NK-92 (cell line): ENCODE measurements around the gene FGF14.

Experiments
- DNase-seq: peaks from one replicate; lab custom pipeline; 2025; ENCODE audit not compliant: unreplicated experiment; lab: John Stamatoyannopoulos, UW

FGF14 gene

GRCh38 chr13:102260256-102260655 is 141.6 kb downstream of the FGF14 start:
- DNase-seq: no peak

DNA sequence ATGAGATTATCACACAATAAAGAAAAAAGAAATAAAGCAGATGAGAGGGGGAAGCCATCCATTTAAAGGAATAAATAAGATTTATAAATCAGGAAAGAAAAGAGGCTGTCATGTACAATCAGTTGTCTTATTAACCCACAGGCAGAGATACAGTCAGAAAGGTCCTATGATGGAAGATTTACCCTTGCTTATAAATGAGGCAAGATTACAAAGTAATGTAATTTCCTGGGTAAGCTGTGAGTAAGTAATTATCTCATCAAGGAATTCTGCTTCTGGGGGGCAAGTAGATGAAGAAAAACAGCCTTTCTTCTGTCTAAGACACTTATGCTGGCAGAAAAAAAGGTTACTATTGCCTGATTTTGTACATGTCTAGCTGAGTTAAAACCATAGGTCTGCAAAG is 146.4 kb downstream of the FGF14 start:
- no peak for DNase-seq

GRCh38 chr13:102251817-102252216 is 150.0 kb downstream of the FGF14 start:
- DNase-seq: no peak

- no peak for DNase-seq
These were observed 151.4 kb downstream of the FGF14 start for GRCh38 chr13:102250448-102250847.

DNA sequence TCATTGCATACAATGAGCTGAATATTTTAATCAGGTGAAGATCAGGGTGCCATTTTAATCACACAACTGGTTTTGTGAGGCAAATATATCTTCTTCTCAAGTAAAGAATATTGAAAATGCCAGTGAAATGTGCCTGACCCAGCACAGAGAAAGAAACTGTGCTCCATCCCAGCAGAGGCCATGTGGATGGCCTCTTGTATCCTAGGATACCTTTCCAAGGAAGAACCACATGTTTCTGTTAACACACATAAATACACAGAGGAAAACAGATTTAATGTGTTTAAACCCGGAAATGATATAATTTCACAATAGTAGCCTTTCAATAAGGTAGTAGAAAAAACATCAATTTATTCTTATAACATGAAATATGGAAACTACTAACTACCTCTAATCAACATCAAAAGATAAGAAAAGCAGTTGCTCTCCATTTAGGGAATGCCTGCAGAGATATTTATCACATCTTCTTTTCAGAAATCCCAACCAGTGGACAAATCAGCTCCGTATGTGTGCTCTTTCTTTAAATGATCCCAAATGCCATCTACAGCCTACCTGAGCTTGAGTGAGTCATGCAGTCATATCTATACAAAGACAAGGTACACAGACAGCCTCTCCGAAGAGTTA is 157.1 kb downstream of the FGF14 start:
- no peak for DNase-seq

DNA sequence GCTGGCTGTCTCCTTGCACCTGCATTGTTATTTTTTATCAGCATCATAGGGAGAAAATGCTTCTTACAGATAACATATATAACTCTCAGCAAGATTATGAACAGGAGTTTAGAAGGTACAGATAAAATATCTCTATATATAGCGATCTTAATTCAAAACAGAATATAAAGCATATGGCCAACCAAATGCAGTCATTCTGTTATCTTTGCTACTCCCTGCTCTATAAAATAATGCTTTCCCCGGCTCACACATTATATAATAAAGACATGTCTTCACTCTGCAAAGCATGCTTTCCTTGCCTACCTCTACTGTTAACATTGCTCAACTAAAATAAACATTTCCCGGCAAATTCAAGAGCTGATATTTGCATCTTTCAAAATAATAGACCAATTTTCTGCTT is 161.7 kb downstream of the FGF14 start:
- DNase-seq: no peak

DNA sequence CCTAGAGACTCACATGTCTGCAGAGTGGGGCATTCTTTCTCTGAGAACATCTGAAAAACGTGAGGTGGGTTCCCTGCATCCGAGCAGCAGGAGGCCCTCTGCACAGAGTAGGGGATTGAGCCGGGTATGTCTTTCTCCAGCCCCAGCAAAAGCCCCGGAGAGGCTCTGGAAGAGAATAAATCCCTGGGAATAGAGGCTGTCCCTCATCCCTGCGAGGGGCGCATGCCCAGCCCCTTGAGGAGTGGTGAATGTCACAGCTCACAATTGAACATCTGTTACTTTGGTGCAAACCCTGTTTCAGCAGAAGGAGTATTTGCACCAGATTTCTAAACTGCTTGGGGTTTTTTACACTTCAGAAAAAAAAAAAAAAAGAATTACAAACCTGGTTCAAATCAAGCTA is 164.6 kb downstream of the FGF14 start:
- DNase-seq: no peak

GRCh38 chr13:102236830-102237229 is 165.0 kb downstream of the FGF14 start:
- no peak for DNase-seq

DNA sequence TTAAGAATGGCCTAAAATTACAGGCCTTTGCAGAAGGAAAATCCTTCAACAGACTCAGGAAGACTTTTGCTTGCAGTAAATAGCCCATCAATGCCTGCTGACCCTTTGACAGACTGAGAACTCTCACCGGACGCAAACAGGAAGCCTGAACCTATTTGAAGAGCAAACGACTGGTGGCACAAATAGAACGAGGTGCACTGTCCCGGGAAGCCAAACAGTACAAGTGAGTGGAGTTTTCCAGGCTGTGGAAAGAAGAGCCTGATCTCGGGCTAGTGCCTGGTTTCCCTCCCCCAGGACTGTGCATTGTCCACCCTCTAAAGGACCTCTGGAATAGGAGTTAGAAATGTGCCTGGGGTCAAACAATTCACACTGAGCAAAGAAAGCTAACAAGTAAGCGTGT is 165.5 kb downstream of the FGF14 start:
- no peak for DNase-seq

- no peak for DNase-seq
These were observed 166.2 kb downstream of the FGF14 start for GRCh38 chr13:102235689-102236088.

- no peak for DNase-seq
These were observed 167.2 kb downstream of the FGF14 start for GRCh38 chr13:102234618-102235017.

DNA sequence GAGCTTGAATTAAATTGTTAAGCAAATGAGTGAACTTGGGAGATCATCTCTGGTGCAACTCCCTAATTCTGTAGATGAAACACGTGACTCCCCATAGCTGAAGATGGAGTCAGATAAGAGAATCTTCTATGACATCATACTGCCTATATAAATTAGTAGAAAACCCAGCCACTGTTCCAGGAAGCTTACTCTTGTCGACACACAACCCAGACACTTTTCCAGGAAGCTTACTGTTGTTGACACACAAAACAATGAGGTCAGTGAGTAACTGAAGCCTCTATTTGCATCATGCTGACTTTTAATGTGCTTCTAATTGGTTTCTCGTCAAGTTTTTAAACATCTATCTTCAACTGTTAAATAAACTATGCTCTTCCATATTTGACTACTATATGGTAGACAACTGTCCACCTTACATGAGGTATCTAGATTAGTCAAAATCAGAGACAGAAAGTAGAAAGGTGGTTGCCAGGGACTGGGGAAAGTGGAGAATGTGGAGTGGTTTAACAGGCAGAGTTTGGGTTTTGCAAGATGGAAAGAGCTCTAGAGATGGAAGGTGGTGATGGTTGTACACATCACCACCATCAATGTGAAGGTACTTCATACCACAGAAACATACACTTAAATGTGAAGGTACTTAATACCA is 168.2 kb downstream of the FGF14 start:
- DNase-seq: no peak

DNA sequence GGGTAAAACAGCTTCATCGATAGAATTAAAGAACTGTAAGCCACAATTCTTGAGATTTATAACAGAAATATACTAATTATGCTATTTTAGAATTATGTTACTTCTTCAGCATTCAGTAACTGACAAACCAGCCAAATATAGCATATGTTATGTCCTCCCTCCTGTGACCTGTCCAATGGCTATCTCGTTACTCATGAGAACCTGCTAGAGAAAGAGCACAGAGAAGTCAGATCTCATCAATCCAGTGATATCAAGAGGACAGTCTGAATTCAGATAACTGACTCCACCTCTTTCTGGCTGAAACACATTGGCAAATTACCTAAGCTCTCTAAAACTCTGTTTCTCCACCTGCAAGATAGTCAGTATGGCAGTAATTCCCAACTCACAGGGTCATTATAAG is 170.4 kb downstream of the FGF14 start:
- DNase-seq: no peak

DNA sequence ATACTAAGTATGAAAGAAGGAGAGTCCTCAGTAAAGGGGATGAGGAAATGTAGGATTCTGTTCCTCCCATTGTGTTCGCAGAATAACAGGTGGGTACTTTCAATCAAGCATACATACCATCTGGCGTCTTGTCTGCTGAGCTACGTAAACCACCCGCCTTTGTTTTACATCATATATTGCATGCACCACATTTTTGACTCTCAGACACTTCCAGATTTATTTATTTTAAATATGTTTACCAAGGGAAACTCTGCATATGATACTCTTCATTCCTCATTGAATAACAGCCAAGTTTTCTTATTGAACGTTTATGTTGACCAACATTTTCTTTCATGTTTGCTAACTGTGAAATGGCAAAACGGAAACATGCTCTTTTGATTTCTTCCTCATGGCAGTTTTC is 174.1 kb downstream of the FGF14 start:
- DNase-seq: no peak

- DNase-seq: no peak
These were observed 175.3 kb downstream of the FGF14 start for GRCh38 chr13:102226591-102226990.

DNA sequence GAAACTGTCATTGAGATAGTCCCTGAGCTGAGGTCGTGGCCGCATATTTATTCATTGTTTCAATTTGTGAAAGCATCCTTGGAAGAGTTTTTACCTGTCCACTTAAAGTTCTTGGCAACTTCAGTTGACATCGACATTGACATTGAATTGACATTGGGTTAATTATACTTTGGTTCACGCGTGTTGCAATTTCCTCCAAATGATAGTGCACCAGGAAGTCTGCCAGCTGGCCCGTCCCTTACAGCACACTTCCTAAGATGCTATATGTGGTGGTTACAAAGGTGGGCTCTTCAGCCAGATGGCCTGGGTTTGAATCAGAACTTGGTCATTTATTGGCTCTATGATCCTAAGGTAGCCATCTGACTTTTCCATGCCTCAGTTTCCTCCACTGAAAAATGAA is 176.0 kb downstream of the FGF14 start:
- DNase-seq: no peak

- no peak for DNase-seq
These were observed 181.1 kb downstream of the FGF14 start for GRCh38 chr13:102220681-102221228.

DNA sequence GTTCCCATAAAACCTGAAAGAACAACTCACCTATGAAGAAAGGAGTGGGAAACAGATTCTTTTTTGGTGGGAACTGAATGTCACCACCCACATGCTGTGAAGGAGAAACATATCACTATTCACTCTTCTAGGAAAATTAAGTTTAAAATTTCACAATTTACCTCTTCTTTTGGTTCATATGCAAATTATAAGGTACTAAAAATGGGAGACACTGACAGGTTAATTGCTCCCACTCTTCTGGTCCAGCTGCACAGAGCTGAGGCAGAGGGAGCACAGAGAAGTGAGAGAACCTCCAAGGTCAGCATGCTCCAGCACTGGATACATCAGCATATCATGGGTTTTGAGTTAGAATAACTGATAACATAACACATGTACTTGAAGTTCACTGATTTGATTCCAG is 186.9 kb downstream of the FGF14 start:
- DNase-seq: no peak

DNA sequence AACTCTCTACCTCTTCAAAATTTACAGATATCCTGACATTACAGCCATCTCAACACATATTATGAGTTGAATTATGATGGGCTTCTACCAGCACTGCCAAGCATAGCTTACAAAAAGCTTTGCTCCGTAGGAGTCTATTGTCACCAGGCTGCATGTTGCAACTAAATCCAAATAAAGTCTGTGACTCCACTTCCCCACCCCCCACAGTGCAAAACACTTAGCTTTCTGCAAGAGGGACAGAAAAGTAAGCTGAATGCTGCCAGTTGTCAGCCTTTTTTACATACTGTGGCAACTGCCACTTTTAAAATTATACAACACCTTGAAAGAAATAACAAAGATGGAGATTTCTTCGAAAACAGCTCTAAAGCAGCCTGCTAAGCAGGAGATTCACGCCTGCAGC is 189.1 kb downstream of the FGF14 start:
- DNase-seq: no peak

- DNase-seq: no peak
These were observed 193.5 kb downstream of the FGF14 start for GRCh38 chr13:102208347-102208746.

GRCh38 chr13:102207680-102208342 is 194.0 kb downstream of the FGF14 start:
- no peak for DNase-seq

DNA sequence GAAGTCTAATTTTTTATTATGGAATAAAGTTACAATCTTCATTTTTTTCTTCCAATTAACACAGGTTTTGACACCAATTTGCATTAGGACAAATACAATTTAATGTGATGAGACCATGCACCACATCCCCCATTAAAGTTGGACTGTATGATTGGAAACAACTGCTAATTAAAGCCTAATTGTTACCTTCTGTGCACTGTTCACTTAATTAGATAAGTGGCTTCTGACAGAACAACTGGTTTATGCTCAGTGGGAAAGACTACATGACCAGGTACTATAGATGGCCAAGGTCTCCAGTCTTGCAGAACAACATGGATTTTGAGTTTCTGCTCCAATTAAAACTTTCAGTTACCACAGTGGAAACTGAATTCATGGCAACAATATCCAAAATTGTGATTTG is 198.1 kb downstream of the FGF14 start:
- no peak for DNase-seq
